ENCODE data around the gene ALKBH1.
"Not testable (repeated sequence)": the region's sequence is repeated elsewhere in the genome, so short reads cannot be mapped to it uniquely, and the experiment has no call there.

ALKBH1 gene, protein sequence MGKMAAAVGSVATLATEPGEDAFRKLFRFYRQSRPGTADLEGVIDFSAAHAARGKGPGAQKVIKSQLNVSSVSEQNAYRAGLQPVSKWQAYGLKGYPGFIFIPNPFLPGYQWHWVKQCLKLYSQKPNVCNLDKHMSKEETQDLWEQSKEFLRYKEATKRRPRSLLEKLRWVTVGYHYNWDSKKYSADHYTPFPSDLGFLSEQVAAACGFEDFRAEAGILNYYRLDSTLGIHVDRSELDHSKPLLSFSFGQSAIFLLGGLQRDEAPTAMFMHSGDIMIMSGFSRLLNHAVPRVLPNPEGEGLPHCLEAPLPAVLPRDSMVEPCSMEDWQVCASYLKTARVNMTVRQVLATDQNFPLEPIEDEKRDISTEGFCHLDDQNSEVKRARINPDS

DNA sequence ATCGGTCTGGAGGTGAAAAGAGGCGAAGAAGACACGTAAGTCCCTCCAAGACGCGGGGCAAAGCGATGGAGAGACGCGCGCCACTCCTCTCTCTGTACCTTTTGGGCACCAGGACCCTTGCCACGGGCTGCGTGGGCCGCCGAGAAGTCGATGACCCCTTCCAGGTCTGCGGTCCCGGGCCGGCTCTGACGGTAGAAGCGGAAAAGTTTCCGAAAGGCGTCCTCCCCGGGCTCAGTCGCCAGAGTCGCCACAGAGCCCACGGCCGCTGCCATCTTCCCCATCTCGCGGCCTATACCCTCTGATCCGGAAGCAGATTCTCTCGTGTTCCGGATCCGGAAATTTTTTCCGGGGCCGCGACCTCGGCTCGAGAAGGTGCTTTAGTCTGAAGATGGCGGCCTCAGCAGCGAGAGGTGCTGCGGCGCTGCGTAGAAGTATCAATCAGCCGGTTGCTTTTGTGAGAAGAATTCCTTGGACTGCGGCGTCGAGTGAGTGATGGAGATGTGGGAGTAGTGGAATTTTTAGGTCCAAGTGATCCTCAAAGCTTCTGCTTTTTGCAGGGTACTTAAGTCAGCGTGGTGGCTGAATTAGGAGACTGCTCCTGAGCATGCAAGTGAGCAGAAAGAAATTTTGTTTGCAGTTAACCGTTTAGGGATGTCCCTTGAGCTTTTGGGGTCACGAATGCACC is at the start of gene ALKBH1, which contains the start of gene SLIRP:
Gene ALKBH1, minus strand, starts transcription at position 300 of the 685 bp plus-strand sequence. Its CDS starts 19 bp downstream, at position 281.
Gene SLIRP, plus strand, starts transcription at position 380 of the 685 bp plus-strand sequence. Its CDS starts 9 bp downstream, at position 389.
- peak; percentile 13 for DNase-seq (ENCODE audit: low read depth)
- TF ChIP-seq, protein P1, sequence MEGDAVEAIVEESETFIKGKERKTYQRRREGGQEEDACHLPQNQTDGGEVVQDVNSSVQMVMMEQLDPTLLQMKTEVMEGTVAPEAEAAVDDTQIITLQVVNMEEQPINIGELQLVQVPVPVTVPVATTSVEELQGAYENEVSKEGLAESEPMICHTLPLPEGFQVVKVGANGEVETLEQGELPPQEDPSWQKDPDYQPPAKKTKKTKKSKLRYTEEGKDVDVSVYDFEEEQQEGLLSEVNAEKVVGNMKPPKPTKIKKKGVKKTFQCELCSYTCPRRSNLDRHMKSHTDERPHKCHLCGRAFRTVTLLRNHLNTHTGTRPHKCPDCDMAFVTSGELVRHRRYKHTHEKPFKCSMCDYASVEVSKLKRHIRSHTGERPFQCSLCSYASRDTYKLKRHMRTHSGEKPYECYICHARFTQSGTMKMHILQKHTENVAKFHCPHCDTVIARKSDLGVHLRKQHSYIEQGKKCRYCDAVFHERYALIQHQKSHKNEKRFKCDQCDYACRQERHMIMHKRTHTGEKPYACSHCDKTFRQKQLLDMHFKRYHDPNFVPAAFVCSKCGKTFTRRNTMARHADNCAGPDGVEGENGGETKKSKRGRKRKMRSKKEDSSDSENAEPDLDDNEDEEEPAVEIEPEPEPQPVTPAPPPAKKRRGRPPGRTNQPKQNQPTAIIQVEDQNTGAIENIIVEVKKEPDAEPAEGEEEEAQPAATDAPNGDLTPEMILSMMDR (IDR thresholded peaks at IDR 0.05; ENCODE audit: control insufficient read depth, insufficient read depth, low read depth, low read length, missing control alignments) = no peak
- peak within 1 kb of the TSS; percentile 67 for H3K4me3 ChIP-seq (ENCODE audit: control insufficient read depth, low read depth, low read length)

DNA sequence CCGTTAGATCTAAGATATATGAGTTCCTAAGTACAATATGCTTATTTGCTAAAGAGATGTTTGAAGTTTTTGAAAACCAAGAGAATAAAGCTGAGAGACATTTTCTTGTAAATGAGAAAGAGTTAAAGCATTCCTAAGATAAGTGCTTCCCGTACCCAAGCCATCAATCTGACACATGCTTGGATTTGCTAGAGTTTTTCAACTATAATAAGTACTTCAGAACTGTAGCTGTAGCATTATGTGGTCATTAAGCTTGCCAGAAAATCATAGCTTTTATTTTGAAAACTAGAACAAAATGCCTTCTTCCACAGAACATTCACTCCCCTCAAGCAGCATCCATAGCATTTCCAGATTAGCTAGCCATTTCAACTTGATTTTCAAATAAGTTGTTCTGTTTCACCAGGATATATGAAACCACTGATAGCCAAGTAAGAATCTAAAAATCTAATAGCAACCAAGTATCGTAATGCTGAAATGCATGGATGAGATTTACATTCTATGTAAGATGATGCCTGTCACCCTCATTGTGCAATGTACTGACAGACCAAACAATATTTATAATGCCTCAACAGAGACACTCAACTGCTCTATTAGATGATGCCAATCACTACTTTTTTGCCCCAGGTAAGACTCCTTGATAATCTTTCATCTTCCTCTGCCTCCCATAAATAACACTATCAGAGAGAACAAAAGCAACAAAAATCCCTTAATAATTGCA is 45.1 kb upstream of the ALKBH1 start:
- no peak for DNase-seq (ENCODE audit: low read depth)
- no peak overlapping the region for H3K4me3 ChIP-seq (ENCODE audit: control insufficient read depth, low read depth, low read length)
- TF ChIP-seq, protein P1 (IDR thresholded peaks at IDR 0.05; ENCODE audit: control insufficient read depth, insufficient read depth, low read depth, low read length, missing control alignments) = no peak

DNA sequence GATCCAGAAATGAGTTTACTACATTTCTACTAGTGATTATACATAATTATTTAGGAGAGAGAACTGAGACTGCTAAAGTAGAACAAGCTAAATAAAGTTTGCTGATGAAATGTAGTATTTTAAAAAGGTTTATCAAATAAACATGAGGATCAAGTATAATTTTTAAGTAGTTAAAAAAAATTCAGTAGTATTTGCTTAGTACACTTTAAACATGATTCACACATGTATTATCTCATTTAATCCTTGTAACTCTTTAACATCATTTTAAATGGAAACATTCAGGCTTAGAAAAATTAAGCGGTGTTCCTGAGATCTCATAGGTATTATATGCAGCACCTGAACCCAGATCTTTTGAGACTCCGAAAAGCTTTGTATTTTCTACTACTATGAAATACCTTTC is 44.4 kb upstream of the ALKBH1 start:
- DNase-seq (ENCODE audit: low read depth) = no peak
- no peak overlapping the region for H3K4me3 ChIP-seq (ENCODE audit: control insufficient read depth, low read depth, low read length)
- TF ChIP-seq, protein P1 (IDR thresholded peaks at IDR 0.05; ENCODE audit: control insufficient read depth, insufficient read depth, low read depth, low read length, missing control alignments) = no peak

DNA sequence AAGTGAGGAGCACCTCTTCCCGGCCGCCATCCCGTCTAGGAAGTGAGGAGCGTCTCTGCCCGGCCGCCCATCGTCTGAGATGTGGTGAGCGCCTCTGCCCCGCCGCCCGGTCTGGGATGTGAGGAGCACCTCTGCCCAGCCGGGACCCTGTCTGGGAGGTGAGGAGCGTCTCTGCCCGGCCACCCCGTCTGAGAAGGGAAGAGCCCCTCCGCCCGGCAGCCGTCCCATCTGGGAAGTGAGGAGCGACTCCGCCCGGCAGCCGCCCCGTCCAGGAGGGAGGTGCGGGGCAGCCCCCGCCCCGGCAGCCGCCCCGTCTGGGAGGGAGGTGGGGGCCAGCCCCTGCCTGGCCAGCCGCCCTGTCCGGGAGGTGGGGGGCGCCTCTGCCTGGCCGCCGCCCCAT is 39.6 kb upstream of the ALKBH1 start:
- DNase-seq (ENCODE audit: low read depth); H3K4me3 ChIP-seq (ENCODE audit: control insufficient read depth, low read depth, low read length): not testable (repeated sequence)

DNA sequence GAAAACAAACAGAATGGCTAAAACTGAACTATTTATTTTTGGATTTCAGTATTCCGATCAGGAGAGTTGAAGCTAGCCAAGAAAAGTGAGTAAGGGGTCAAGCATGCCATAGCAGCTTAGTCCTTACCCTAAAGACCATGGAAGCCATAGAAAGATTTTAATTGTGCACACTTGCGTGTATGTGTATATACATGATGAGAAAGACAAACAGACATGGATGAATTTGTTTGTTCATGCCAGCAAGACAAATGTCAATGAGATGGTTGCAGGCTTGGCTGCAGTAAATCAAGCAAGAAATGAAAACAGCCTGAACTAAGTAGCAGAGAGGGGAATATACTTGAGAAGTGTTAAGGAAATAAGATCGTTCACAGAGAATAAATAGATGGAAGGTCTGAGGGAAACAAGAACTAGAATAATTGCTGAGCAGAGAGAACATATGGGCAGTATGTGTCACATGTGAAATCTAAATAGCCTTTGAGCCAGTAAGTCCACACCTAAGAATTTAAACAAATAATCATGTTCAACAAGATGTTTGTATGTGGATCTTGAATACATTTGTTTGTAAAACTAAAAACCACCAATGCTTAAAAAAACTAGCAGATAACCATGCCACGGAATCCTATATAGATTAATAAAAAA is 38.4 kb upstream of the ALKBH1 start:
- H3K4me3 ChIP-seq (ENCODE audit: control insufficient read depth, low read depth, low read length) = no peak overlapping the region
- TF ChIP-seq, protein P1 (IDR thresholded peaks at IDR 0.05; ENCODE audit: control insufficient read depth, insufficient read depth, low read depth, low read length, missing control alignments) = no peak
- DNase-seq (ENCODE audit: low read depth) = no peak

DNA sequence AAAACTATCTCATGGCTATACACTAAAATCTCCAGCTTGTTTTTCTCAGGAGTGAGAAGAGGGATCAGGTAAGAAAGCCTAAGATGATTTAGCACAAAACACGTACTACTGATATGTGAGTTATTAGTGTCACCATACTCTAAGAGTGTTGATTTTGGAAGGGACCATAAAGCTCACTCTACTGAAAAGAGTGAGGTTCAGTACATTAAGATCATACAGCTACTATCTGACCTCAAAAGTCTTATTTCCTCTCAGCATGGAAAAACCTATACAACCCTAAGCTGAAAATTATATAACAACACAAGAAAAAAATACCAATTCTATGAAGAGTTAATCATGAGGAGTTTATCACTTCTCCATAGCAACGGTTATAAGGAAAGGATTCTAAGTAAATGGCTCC is 33.6 kb upstream of the ALKBH1 start:
- TF ChIP-seq, protein P1 (IDR thresholded peaks at IDR 0.05; ENCODE audit: control insufficient read depth, insufficient read depth, low read depth, low read length, missing control alignments) = no peak
- H3K4me3 ChIP-seq (ENCODE audit: control insufficient read depth, low read depth, low read length) = no peak overlapping the region
- no peak for DNase-seq (ENCODE audit: low read depth)
